T-helper 9 cell (primary cell): ENCODE results near the gene CAVIN2.

Experiments used
- DNase-seq: peaks from one replicate; pipeline ENCODE4 v3.0.0-alpha.2; 2020
- total RNA-seq, 2 donors: gene quantifications; one replicate each; lab custom pipeline; 2026; lab: John Stamatoyannopoulos, UW

CAVIN2 gene, protein sequence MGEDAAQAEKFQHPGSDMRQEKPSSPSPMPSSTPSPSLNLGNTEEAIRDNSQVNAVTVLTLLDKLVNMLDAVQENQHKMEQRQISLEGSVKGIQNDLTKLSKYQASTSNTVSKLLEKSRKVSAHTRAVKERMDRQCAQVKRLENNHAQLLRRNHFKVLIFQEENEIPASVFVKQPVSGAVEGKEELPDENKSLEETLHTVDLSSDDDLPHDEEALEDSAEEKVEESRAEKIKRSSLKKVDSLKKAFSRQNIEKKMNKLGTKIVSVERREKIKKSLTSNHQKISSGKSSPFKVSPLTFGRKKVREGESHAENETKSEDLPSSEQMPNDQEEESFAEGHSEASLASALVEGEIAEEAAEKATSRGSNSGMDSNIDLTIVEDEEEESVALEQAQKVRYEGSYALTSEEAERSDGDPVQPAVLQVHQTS
- total RNA-seq = 0 to 0.07 reads per million in 2 donors

DNA sequence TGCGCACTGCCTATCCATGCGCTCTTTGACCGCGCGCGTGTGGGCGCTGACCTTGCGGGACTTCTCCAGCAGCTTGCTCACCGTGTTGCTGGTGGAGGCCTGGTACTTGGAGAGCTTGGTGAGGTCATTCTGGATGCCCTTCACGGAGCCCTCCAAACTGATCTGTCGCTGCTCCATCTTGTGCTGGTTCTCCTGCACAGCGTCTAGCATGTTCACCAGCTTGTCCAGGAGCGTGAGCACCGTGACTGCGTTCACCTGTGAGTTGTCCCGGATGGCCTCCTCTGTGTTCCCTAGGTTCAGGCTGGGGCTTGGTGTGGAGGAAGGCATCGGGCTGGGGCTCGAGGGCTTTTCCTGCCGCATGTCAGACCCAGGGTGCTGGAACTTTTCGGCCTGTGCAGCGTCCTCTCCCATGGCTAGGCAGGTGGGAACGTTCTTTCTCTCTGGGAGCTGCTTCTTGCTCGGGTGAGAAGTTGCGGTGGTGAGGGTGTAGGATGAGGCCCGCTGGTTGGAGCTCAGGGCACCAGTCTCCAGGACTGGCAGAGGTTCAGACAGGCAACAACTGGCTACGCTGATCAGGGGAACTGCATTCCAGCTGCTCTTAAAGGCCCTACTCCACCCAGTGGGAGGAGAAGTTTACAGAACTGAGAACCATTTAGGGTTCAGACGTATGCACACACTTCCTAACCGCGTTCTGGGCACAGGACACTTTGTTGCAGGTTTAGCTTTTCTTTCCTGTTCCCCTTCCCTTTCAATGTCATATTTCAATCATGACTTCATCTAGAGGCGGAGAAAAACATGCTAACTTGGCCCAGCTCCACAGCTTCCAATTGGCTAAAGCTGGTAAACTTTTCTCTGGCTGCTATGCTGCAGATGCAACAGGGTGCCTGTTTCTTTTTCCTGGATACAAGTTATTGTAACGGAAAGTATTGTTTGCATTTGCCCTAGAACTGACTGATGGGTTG lies at the start of gene CAVIN2:
CAVIN2 (minus strand) TSS at position 574 of the 962 bp plus-strand sequence; CDS start at position 411, 163 bp downstream.
- no peak for DNase-seq

DNA sequence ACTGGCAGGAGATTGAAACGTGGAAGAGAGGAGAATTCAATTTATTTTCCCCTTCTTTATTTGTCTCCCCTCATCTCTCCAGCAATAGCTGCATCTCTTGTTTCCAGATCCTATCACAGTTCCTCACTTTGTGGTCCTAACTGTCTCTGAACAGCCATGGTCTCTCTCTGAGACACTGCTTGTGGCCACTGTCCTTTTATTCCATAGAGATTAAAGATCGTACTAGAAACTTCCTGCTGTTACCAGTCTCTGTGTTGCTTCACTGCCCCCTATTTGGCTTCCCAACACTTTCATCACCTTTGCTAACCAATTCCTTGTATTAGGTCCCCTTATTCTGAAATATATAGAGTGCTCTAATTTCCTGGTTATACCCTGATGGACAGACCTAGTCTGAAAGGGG lies 48.9 kb upstream of the CAVIN2 start:
- DNase-seq = no peak

DNA sequence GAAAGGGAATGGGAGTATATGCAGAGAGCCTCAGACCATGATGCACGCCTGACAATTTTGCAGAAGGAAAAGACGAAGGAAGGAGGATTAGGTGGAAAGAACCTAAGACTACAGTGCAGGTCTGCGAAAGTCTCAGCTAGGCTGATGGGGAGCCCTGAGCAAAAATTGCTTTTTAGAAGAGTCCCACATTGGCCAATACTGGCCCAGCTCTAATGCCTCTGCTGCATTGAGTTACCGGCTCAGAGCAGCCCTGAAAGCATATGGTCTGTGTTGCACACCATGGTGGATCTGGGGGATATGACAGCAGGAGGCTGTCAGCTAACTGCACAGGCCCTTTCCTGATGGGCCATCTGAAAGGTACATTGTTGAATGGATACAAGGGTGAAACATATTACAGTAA lies 48.3 kb upstream of the CAVIN2 start:
- no peak for DNase-seq

DNA sequence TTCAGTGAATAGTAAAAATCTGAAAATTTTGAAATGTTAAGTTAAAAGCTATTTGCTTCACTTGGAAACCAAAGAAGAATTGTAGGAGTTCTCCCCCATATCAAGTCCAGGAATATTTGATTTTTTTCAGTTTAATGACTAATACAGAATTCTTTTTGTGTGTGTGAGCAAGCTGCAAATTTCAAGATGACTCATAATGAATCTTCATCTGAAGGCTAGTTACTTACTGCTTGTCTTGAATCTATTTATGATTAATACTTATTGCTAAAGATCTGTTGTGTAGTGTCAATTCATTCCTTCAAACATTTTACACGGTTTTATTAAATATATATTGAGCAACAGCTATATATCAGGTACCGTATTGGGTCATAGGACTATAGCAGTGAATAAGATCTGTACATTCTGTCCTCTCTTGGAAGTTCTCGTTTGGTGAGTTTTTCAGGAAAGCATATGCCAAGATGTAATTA lies 47.8 kb upstream of the CAVIN2 start:
- no peak for DNase-seq

DNA sequence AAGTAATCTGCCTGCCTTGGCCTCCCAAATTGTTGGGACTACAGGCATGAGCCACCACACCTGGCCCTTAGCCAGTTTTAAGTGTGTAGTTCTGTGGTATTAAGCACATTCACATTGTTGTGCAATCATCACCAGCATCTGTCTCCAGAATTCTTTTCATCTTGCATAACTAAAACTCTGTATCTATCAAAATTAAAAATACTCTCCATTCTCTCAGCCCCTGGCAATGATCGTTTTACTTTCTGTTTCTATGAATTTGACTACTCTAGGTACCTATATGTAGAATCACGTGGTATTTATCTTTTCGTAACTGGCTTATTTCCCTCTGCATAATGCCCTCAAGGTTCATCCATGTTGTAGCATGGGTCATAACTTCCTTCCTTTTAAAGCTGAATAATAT lies 45.5 kb upstream of the CAVIN2 start:
- DNase-seq = no peak

DNA sequence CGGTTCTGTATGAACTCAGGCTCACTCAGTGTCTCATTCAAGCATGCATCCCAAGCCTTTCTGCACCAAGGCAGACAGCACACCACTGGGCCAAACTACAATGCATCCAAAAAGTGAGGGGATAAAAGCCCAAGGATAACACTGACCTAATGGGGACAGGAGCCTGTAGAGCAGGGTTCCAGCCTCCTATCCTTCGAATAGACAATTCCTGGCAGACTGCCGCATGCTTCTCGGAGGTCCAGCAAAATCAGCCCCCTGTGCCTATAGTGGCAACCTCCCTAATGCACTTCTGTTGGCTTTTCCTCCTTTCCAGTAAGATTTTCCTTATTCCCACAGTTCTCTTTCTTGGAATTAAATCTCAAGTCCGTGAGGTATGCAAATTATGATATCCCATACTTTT lies 44.8 kb upstream of the CAVIN2 start:
- no peak for DNase-seq

DNA sequence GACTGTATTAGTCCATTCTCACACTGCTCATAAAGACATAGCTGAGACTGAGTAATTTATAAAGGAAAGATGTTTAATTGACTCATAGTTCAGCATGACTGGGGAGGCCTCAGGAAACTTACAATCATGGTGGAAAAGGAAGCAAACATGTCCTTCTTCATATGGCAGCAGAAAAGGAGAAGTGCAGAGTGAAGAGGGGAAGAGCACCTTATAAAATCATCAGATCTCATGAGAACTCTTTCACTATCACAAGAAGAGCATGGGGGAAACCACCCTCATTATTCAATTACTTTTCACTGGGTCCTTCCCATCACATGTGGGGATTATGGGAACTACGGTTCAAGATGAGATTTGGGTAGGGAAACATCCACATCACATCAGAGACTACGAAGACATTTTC lies 43.0 kb upstream of the CAVIN2 start:
- no peak for DNase-seq

DNA sequence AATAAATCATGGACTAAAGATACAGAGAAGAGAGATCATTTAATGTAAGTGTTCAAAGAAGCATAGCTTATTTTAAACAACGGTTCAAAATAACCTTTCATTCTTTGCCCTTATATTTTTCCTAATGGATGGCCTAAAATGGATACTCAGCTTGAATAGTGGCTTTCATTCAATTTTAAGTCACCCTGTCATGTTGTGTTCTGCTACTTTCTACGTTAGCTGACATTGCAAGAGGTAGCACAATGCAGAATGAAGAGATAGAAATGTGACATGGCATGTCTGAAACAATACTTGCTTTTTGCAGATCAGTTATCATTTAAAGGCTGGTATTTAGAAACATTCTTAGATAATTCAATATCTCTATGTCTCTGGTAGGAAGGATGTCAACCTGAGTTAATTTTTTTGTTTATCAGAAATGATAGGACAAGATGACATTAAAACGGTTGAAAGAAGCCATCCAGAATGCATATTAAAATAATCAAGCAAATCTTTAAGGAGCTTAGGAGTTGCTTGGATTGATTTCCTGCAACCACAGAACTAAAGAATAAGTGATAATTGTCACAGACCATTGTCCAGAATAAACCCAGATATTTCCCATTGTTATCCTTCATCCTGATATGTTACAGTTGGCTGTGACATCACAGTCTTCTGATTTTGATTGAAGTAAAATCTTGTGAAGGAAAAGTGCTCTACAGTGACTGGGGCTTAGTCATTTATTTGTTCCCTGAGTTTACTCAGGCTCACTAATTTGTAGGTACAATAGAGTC lies 41.7 kb upstream of the CAVIN2 start:
- no peak for DNase-seq

DNA sequence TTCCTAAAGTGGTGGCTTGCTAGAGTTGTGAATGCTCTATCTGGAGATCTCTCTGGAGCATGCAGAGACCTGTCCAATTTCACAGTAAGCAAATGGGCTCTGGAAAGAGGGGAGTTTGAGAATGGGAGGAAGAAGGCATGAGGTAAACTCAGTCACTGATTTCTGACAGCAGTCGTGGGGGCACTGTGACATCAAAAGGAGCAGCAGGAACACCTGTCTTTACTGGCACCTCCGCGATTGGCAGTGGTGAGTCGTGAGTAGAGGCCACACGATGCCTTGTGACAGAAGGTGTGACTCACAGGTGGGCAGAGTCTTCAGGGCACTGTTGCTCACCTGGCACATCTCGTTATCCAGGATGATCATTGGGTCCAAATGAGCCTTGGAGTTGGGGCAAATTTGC lies 38.8 kb upstream of the CAVIN2 start:
- no peak for DNase-seq

DNA sequence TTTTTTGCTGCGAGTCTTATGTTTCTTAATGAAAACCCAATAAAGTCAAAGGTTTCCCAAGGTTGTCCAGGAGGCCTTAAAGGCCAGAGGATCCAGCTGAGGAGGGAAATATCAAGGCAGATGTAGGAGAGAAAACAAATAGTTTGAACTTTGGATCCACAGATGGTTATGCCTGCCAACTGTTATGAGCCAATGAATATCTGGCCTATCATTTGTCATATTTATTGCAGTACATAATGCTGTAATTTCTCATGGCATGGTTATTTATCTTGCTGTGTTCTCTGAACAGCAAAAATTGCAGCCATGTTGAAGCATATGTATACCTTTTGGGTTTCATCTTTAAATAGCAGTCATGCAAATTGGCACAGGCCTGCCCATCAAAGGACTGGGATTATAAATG lies 38.2 kb upstream of the CAVIN2 start:
- no peak for DNase-seq

DNA sequence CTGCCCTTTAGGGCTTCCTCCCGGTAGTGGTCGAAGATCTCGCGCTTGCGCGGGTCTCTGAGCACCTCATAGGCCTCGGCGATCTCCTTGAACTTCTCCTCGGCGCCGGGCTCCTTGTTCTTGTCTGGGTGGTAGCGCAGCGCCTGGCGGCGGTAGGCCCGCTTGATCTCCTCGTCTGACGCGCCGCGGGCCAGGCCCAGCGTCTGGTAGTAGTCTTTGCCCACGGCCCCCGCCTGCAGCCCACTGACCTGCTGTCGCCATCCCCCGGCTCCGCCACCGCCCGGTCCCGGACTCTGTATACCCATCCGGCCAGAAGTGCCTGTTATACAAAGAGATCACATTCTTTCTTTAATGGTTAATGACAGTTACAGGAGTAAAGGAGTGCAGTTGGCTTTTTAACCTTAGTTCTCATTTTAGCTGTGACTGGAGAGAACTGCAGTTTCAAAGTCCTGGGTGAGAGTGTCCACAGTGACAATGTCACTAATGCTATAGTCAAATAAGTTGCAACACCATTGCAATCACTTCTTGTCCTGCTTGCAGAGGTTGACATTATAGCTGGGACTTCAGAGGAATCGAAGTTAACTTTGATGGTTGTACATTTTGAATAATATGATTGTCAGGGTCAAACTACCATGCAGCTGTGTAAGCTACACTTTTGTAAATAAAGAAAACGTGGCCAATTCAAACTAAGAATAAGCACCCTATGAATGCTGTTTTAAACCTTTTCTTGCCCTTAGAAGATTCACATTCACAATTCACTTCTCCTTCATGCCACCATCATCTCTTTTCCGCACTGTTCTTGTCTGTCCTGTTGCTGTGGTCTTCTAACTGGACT lies 35.3 kb upstream of the CAVIN2 start:
- DNase-seq = no peak

DNA sequence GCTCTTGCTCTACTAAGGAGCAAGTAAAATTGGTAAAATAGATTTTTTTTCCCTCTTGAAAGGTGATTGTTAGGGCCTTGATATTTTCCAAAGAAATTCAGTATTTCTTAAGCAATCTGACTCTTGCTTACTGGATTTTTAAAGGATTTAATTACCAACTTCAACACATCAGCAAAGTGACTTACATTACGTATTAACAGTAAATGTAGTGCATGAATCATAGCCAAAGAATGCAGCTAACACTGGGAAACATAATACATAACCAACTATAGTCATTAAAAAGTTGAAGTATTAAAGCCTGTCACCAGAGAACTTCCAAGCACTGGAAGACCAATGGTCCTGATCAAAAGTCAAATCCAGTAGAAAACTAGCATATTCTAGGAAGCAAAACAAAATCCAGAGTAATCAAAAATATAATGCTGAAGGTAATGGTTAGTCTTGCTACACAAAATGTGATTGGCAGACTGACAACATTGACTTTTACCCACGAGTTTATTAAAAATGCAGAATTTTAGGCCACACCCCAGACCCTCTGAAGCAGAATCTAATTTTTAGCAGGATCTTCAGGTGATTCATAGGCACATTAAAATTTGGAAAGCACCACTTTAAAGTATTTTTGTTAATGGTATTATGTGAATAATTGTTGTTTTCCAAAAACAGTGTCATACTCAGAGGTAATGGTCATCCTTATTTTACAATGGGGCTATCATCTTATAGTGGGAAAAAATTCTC lies 31.8 kb upstream of the CAVIN2 start:
- DNase-seq = no peak

DNA sequence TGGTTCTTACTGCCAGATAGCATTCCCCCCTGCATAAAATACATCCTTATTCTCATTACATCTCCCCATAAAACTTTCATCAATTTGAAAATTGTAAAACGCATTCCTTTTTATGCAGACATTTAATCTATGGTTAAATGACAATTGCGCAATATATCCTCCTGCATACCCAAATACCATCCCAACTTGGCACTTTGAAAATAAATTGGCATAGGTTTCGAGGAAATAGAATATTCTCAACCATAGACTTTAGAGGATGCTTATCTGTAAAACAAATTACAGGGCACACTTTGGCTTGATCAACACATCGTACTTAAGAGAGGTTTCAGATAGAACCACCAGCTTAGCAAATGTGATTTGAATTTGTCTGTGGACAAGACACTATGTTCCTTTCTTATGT lies 31.0 kb upstream of the CAVIN2 start:
- DNase-seq = no peak

DNA sequence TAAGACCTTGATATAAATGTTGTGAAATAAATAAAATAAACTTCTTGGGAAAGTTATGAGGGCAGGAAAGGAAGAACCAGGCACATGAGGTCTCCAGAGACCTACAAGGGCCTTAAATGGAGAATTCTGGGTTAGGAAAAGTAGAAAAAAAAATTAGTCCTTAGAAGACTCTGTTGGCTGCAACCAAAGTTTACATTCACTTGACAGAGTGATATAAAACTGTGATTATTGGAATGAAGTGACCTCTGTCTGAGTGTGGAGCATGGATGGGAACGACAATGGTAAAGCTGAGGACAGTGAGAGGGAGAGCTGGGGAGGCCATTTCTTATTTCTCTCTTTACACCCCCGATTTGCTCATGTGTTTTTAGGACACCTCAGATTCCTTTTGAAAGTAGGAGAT lies 29.0 kb upstream of the CAVIN2 start:
- no peak for DNase-seq

DNA sequence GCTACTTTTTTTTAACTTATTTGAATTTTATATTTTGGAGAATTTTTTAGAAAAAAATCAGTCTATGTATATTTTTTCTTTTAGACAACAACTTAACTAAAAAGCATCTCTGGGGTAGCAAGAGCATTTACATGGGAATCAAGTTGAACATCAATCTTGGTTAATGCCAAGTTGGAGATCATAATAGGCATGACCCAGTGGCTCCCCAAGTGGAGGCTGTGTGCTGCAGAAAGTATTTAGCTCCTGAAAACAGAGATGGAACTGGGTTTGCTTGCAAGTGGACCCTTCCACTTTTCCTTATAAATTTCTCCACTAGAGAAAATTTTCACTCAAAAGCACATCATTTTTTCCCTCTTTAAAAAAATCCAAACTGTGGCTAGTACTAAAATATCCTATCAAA lies 23.9 kb upstream of the CAVIN2 start:
- DNase-seq = no peak

DNA sequence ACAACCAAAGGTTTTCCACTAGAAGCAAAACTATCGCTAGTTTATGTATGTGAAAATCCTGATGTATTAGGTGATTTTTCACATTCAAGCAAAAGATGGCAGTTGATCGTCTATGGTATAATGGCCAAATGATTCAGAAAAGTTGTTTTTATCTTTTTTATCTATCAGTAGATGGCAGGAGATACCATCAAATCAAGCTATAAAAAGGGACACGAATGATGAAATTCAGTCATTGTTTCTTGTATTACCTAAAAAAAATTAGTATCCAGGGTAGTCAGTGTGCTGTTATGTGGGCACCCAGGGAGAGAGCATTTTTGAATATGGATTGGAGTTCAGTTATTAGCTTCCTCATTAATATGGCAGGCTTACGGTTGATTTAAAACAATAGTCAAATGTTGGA lies 22.9 kb upstream of the CAVIN2 start:
- DNase-seq = no peak

DNA sequence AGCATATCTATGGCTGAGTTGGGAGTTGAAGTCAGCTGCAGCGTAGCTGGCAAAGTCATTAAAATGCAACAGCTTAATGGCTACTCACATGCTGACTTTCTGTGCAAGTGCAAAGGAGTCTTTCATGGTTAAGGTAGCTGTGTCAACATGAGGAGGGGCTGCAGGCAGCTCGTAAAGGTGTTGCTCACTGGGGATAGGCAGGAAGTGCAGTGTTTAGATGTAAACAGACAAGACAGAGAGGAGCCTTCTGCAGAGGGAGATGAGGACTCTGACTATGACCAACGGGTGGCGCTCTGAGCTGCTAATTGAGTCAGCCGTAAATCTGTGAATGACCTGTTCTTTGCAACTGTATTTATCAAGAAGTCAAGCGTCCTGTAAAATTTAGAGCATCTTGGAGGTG lies 22.3 kb upstream of the CAVIN2 start:
- DNase-seq = no peak

DNA sequence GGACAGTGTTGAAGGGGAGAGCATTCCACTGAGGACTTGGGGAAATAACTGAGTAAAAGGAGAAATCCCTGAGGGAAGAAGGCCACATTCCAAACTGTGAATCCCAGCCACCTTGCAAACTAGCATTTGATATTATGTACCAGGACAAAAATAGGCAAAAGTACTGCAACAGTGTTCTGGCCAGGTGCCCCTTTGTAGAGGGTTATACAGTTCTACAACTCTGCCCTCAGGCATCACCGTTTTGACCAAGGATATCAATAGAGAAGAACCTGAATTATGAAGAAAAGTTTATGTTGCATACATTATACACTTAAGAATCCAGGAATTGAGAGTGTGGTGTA lies 20.6 kb upstream of the CAVIN2 start:
- DNase-seq = no peak

DNA sequence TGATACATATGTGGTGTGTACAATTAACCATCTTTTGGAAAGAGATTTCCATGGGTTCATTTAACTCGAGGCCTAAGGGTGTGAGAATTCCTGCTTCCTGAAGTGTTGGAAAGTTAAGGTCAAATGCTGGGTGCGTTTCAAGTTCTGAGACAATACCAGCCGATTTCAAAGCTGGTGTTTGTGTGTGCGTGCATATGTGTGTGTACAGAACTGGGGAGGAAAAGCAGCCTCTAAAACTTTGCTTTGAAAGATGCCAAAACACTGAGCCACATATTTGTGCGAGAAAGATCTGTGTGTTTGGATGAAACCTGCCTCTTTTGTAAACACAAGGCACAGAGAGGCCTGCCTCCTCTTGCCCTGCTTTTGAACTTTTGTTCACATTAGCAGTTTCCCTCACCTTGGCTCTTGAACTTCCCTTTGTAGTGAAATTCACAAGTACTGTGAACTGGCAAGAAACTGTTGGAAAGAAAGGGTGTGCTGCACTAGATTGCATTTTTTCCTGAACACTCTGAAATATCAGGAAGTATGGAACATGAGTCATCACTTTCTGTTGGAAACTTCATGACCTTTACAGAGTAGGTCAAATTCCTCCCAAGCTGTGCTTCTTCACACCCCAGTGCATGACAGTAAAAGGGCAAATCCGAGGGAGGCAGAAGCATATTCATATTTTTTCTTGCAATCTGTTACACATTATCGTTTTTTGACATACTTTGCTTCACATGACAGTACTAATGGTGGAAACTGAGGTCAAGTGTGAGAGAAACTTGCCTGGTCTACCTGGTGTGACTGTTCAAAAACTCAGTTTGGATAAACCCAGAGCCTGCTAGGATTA lies 20.0 kb upstream of the CAVIN2 start:
- DNase-seq = no peak

DNA sequence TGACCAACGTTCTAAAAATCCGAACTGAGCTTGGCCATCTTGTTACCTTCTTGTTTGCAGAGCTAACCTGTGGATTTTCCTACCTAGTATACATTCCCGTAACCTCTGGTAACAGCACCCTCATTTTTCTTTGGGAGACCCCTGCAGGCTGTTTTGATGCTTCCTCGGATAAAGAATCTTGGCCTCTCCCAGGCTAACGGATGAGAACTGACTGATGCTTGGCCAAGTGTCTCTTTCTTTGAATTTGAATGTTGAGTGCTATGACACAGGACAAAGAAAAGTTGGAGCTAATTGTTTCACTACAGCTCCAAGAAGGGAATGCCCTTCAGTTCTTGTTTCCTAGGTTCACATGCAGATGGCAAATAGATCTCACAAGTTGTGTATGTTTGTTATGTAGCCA lies 19.3 kb upstream of the CAVIN2 start:
- DNase-seq = no peak
